Transverse colon (tissue), 4 donors: Measurements from ENCODE around the gene ST7L.

Experiments used
- CTCF ChIP-seq, 5 experiments: fragments of 200-600 bp in 3 of 5; fragments of 450-650 bp in 2 of 5; sonication (generic) in 3 of 5; IDR thresholded peaks; 1 replicate in 2 of 5; 2 replicates in 3 of 5; pipeline ENCODE4 v1.5.1; 2016 to 2017; ENCODE audit warnings: antibody characterized with exemption in 5 of 5, inconsistent platforms in 3 of 5, mild to moderate bottlenecking in 2 of 5, moderate library complexity in 1 of 5
- EP300 ChIP-seq: sonication (generic); formaldehyde crosslinking; IDR thresholded peaks from one replicate; pipeline ENCODE4 v1.6.1; 2017; ENCODE audit warnings: antibody characterized with exemption, low read depth
- POLR2A ChIP-seq: fragments of 450-650 bp; IDR thresholded peaks from one replicate; pipeline ENCODE4 v1.6.1; 2016; ENCODE audit warnings: antibody characterized with exemption, mild to moderate bottlenecking, moderate library complexity
- POLR2AphosphoS5 ChIP-seq, 3 donors: sonication (generic); formaldehyde crosslinking; IDR thresholded peaks; one replicate each; pipeline ENCODE4 v1.6.1; 2016; ENCODE audit warnings: antibody characterized with exemption in 3 of 3

- TF ChIP-seq EP300 (no peak), POLR2A (no peak), POLR2AphosphoS5 (IDR thresholded peaks at IDR 0.05) (no peak), CTCF (IDR thresholded peaks at IDR 0.05) (no peak)
These were observed 109.2 kb downstream of the ST7L start for GRCh38 chr1:112509660-112510178.
